ENCODE measurements around the gene CCDC146.
"Not testable (repeated sequence)": the region's sequence is repeated elsewhere in the genome, so short reads cannot be mapped to it uniquely, and the experiment has no call there.

The CCDC146 gene

DNA sequence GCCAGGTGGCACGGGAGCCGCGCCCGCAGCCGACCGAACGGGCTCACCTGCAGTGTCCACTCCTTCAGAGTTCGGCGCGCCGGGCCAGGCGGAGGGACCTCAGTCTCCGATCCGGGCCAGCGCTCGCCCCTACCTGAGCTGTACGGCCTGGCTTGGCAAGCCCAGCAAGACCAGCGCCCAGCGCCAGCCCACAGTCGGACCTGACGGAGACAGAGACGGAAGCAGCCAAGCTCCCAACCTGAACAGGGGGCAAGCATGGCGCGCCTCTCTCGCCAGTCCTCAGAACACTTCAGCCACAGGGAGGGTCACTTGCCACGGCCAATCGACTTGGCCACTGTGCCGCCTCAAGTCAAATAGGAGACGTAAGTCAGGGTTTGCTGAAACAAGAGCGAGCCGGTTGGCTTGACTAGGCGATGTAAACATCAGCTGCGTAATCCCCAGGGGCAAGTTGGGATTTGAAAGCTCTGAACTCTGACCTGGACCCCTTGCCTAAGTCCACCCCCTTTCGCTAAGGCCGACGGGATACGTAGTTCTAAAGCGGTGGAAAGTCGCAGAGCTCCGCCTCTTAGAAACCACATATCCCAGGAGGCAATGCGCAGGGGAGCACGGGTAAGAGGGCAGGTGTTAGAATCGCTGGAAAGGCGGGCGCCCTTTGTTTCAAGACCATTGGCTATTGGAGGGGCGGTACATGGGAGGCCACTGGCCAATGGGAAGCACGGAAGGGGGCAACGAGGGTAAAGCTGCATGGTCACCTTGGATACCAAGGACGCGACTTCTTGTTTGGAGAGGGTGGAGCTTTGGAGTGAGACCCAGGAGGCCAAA is at the start of gene CCDC146:
TSS of gene CCDC146 (plus strand) at position 756 of the 822 bp plus-strand sequence. CDS start 45,054 bp downstream, outside the sequence.
- peak; percentile 87 for DNase-seq

GRCh38 chr7:77074786-77075396 is 47.5 kb upstream of the CCDC146 start:
- not testable (repeated sequence) for DNase-seq

GRCh38 chr7:77077060-77077459 is 45.4 kb upstream of the CCDC146 start:
- not testable (repeated sequence) for DNase-seq

- DNase-seq: not testable (repeated sequence)
These were observed 43.3 kb upstream of the CCDC146 start for GRCh38 chr7:77079112-77079511.

- not testable (repeated sequence) for DNase-seq
These were observed 42.8 kb upstream of the CCDC146 start for GRCh38 chr7:77079624-77080023.

- not testable (repeated sequence) for DNase-seq
These were observed 42.2 kb upstream of the CCDC146 start for GRCh38 chr7:77080236-77080635.

- DNase-seq: not testable (repeated sequence)
These were observed 40.2 kb upstream of the CCDC146 start for GRCh38 chr7:77082192-77082591.

- not testable (repeated sequence) for DNase-seq
These were observed 30.1 kb upstream of the CCDC146 start for GRCh38 chr7:77092301-77092700.

DNA sequence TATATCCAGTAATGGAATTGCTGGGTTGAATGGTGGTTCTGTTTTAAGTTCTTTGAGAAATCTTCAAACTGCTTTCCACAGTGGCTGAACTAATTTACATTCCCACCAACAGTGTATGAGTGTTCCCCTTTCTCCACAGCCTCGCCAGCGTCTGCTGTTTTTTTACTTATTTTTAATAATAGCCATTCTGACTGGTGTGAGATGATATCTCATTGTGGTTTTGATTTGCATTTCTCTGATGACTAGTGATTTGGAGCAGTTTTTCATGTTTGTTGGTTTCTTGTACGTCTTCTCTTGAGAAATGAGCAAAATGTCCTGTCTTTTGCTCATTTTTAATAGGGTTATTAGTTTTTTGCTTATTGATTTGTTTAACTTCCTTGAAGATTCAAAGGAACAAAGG is 21.9 kb upstream of the CCDC146 start:
- not testable (repeated sequence) for DNase-seq

- DNase-seq: not testable (repeated sequence)
These were observed 21.2 kb upstream of the CCDC146 start for GRCh38 chr7:77101187-77101586.

- DNase-seq: not testable (repeated sequence)
These were observed 19.7 kb upstream of the CCDC146 start for GRCh38 chr7:77102671-77103070.

- DNase-seq: not testable (repeated sequence)
These were observed 16.5 kb upstream of the CCDC146 start for GRCh38 chr7:77105904-77106303.

- DNase-seq: not testable (repeated sequence)
These were observed 14.8 kb upstream of the CCDC146 start for GRCh38 chr7:77107659-77108058.

DNA sequence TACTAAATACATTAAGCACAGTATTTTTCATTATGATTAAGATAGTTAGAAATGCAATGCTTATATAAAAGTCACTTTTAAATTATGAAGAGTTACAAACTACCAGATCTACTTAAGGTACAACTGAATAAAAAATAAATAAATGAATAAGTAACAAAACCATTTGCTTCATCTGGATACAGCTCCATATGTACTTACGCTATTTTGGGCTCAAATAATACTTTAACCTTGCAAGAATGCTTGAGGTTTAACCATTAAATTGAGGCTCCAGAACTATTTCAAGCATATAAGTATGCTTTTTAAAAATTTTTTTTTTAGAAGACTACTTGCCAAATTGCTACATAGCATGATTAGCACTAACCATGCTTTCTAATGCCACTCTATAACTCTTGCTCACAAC is 14.1 kb upstream of the CCDC146 start:
- DNase-seq: not testable (repeated sequence)

GRCh38 chr7:77112719-77113306 is 9.6 kb upstream of the CCDC146 start:
- not testable (repeated sequence) for DNase-seq

- not testable (repeated sequence) for DNase-seq
These were observed 3.1 kb downstream of the CCDC146 start for GRCh38 chr7:77125486-77125885.

GRCh38 chr7:77127009-77127408 is 4.6 kb downstream of the CCDC146 start:
- not testable (repeated sequence) for DNase-seq

GRCh38 chr7:77128582-77129410 is 6.4 kb downstream of the CCDC146 start:
- not testable (repeated sequence) for DNase-seq

- DNase-seq: not testable (repeated sequence)
These were observed 9.4 kb downstream of the CCDC146 start for GRCh38 chr7:77131781-77132180.

- DNase-seq: not testable (repeated sequence)
These were observed 16.3 kb downstream of the CCDC146 start for GRCh38 chr7:77138668-77139067.

DNA sequence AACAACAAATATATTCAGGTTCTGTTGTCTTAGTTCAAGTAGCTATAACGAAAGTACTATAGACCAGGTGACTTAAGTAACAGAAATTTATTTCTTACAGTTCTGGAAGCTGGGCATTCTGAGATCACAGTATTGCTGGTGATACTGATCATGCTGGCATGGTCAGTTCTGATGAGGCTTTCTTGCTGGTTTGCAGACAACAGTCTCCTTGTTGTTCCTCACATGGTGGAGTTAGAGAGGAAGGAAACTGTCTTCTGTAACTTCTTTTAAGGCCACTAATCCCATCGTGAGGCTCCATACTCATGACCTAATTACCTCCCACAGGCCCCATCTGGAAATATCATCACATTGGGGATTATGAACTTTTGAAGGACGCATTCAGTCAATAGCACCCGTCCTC is 17.9 kb downstream of the CCDC146 start:
- DNase-seq: not testable (repeated sequence)

DNA sequence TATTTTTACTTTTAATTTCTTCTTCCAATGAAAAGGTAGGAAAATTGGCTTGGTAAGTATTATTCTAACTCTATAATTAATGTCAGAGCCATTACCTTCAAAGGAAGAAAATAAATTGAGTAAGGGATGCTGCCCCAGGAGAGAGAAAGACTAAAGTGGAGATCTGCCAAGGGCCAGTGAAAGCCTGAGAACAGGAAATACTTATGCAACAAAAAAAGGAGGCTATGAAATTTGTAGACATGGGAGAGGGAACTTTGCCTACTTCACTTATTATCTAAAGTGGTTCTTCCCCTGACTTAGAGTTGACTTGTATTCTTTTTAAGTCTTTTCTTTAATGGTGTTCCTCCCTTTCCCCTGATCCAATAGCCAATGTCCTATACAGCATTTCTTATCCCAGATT is 29.8 kb downstream of the CCDC146 start:
- DNase-seq: not testable (repeated sequence)
